ENCODE data around the gene MMP14.
"Not testable (repeated sequence)": the region's sequence is repeated elsewhere in the genome, so short reads cannot be mapped to it uniquely, and the experiment has no call there.

Gene MMP14

GRCh38 chr14:22836301-22837113 is at the start of gene MMP14:
Gene MMP14 (plus strand): TSS chr14:22836585. CDS start chr14:22836818, 233 bp downstream.
- Histone ChIP-seq H3K79me2 (peaks cover 15% of the 10 kb centered on the region), H3K9ac (peak within 1 kb of the TSS; percentile 93), H3K36me3 (ENCODE audit: control insufficient read depth, insufficient read depth, low read length) (no peaks in the 10 kb centered on the region), H3K4me3 (ENCODE audit: low read depth, low read length) (peak within 1 kb of the TSS; percentile 87), H3K27ac (peak within 1 kb of the TSS; percentile 77), H2AFZ (peak within 1 kb of the TSS; percentile 80), H3K9me3 (ENCODE audit: control insufficient read depth, low read length) (no peaks in the 10 kb centered on the region), H3K4me2 (ENCODE audit: low read length) (peak within 1 kb of the TSS; percentile 93), H3K27me3 (ENCODE audit: control insufficient read depth, insufficient read depth, low read length) (no peaks in the 10 kb centered on the region), H3K4me1 (peaks cover 13% of the 10 kb centered on the region)
- peak; percentile 60 for TF ChIP-seq CTCF (IDR thresholded peaks at IDR 0.05)

GRCh38 chr14:22786685-22787084 is 49.7 kb upstream of the MMP14 start:
- no peak for TF ChIP-seq CTCF (IDR thresholded peaks at IDR 0.05)
- Histone ChIP-seq H3K27ac (no peak overlapping the region), H3K79me2 (peaks cover 11% of the 10 kb centered on the region), H3K9ac (no peak overlapping the region), H3K4me3 (ENCODE audit: low read depth, low read length) (no peak overlapping the region), H2AFZ (no peak overlapping the region), H3K9me3 (ENCODE audit: control insufficient read depth, low read length) (no peaks in the 10 kb centered on the region), H3K4me1 (peaks cover 1% of the 10 kb centered on the region), H3K36me3 (ENCODE audit: control insufficient read depth, insufficient read depth, low read length) (no peaks in the 10 kb centered on the region), H3K4me2 (ENCODE audit: low read length) (no peak overlapping the region), H3K27me3 (ENCODE audit: control insufficient read depth, insufficient read depth, low read length) (no peaks in the 10 kb centered on the region)

- H2AFZ ChIP-seq = peak overlapping the region; percentile 22
- no peaks in the 10 kb centered on the region for H3K9me3 ChIP-seq (ENCODE audit: control insufficient read depth, low read length)
- no peaks in the 10 kb centered on the region for H3K27me3 ChIP-seq (ENCODE audit: control insufficient read depth, insufficient read depth, low read length)
- peak overlapping the region; percentile 32 for H3K27ac ChIP-seq
- no peak overlapping the region for H3K9ac ChIP-seq
- H3K4me1 ChIP-seq = no peaks in the 10 kb centered on the region
- no peaks in the 10 kb centered on the region for H3K36me3 ChIP-seq (ENCODE audit: control insufficient read depth, insufficient read depth, low read length)
- H3K4me3 ChIP-seq (ENCODE audit: low read depth, low read length) = no peak overlapping the region
- no peak for TF ChIP-seq CTCF (IDR thresholded peaks at IDR 0.05)
- peaks cover 15% of the 10 kb centered on the region for H3K79me2 ChIP-seq
- no peak overlapping the region for H3K4me2 ChIP-seq (ENCODE audit: low read length)
These were observed 45.1 kb upstream of the MMP14 start for GRCh38 chr14:22791301-22791700.

- Histone ChIP-seq H3K4me2 (ENCODE audit: low read length) (no peak overlapping the region), H3K4me3 (ENCODE audit: low read depth, low read length) (no peak overlapping the region), H3K9me3 (ENCODE audit: control insufficient read depth, low read length) (no peaks in the 10 kb centered on the region), H3K9ac (no peak overlapping the region), H3K79me2 (peaks cover 14% of the 10 kb centered on the region), H3K27ac (no peak overlapping the region), H3K27me3 (ENCODE audit: control insufficient read depth, insufficient read depth, low read length) (no peaks in the 10 kb centered on the region), H2AFZ (no peak overlapping the region), H3K36me3 (ENCODE audit: control insufficient read depth, insufficient read depth, low read length) (no peaks in the 10 kb centered on the region), H3K4me1 (peaks cover 7% of the 10 kb centered on the region)
- TF ChIP-seq CTCF (IDR thresholded peaks at IDR 0.05) = no peak
These were observed 44.2 kb upstream of the MMP14 start for GRCh38 chr14:22792158-22792557.

- not testable (repeated sequence) for H3K27ac ChIP-seq; H3K27me3 ChIP-seq (ENCODE audit: control insufficient read depth, insufficient read depth, low read length); H3K4me2 ChIP-seq (ENCODE audit: low read length); H2AFZ ChIP-seq; H3K9me3 ChIP-seq (ENCODE audit: control insufficient read depth, low read length); H3K9ac ChIP-seq; H3K36me3 ChIP-seq (ENCODE audit: control insufficient read depth, insufficient read depth, low read length); H3K4me3 ChIP-seq (ENCODE audit: low read depth, low read length)
- peaks cover 16% of the 10 kb centered on the region for H3K79me2 ChIP-seq
- H3K4me1 ChIP-seq = peaks cover 10% of the 10 kb centered on the region
These were observed 42.8 kb upstream of the MMP14 start for GRCh38 chr14:22793550-22793949.
